ENCODE measurements around the gene C1orf210. TPM values are rescaled to one million over a fixed set of nuclear protein-coding genes. Genes with fewer than 3 reads are reported as not detected.

Gene C1orf210
- total RNA-seq, 1 experiment from 2014 or later: 7.6 TPM

GRCh38 chr1:43329995-43330751 is 44.8 kb upstream of the C1orf210 start:
- no peaks in the 10 kb centered on the region for H3K9me2 ChIP-seq (ENCODE audit: insufficient read depth)
- peaks cover 3 to 11% of the 10 kb centered on the region in 2 experiments for H3K9me3 ChIP-seq (ENCODE audit: control insufficient read depth in 1 of 2, insufficient read depth in 1 of 2, low read depth in 1 of 2, low read length in 2 of 2)
- H3K9ac ChIP-seq (ENCODE audit: low read length): 0 out of 2 replicates have a peak overlapping the region, but pooled peaks have one; percentile 20
- intact Hi-C loops (cut with micrococcal nuclease): no loop called here
- POLR2A ChIA-PET: interaction anchor here (1.1 kb wide), 1 partner anchor 18 kb away, joined by 4 read pairs; no protein-coding TSS in a partner anchor
- ATAC-seq (peak; percentile 86), DNase-seq (ENCODE audit: low read depth, low spot score) (no peak)
- no peak overlapping the region for H2AFZ ChIP-seq (ENCODE audit: low read depth, low read length, poor library complexity, severe bottlenecking)
- no peaks in the 10 kb centered on the region for H3K27me3 ChIP-seq (ENCODE audit: insufficient read depth, low read length)
- H3K36me3 ChIP-seq (ENCODE audit: control insufficient read depth in 1 of 2, insufficient read depth in 2 of 2, low read length in 2 of 2): no peaks in the 10 kb centered on the region
- RAD21 ChIA-PET (ENCODE audit: low non-redundant PET in 1 of 2, low total read pairs in 2 of 2, uncharacterized antibody in 2 of 2, unreplicated experiment in 2 of 2): no interaction called here
- CTCF ChIA-PET: no interaction called here
- H3K27ac ChIP-seq (ENCODE audit: low read depth, low read length): 0 out of 2 replicates have a peak overlapping the region, but pooled peaks have one; percentile 15
- H3K4me2 ChIP-seq (ENCODE audit: low read length): peak overlapping the region; percentile 54
- H3K4me1 ChIP-seq (ENCODE audit: control insufficient read depth in 1 of 2, insufficient read depth in 2 of 2, low read length in 2 of 2): peaks cover 10 to 15% of the 10 kb centered on the region in 2 experiments
- H3K79me2 ChIP-seq (ENCODE audit: insufficient read depth, low read length): no peaks in the 10 kb centered on the region
- no TSS peak for BruUV-seq (replicated peaks)
- H3K4me3 ChIP-seq (replicated peaks in 1 of 2; ENCODE audit: low read depth in 1 of 2, low read length in 2 of 2): no peak overlapping the region
- TF ChIP-seq ZNF274 (IDR thresholded peaks at IDR 0.05; ENCODE audit: low read depth, low read length): no peak
- no peak for TF ChIP-seq YY1 (IDR thresholded peaks at IDR 0.05; ENCODE audit: extremely low read depth, insufficient replicate concordance, low read depth, low read length)
- TF ChIP-seq EGR1 (IDR thresholded peaks at IDR 0.05; ENCODE audit: low read depth): peak; percentile 50; the same call in 1 of the 2 replicates
- TF ChIP-seq JUND (IDR thresholded peaks at IDR 0.05): 0 out of 2 replicates have a peak, but pooled peaks have one; percentile 17
- TF ChIP-seq SP1 (IDR thresholded peaks at IDR 0.05; ENCODE audit: low read depth): peak; percentile 32; the same call in 1 of the 2 replicates
- no peak for TF ChIP-seq MAX (IDR thresholded peaks at IDR 0.05)
- no peak for TF ChIP-seq ATF3 (IDR thresholded peaks at IDR 0.05)
- TF ChIP-seq CBX3 (IDR thresholded peaks at IDR 0.05; ENCODE audit: low read depth): no peak
- no peak for TF ChIP-seq EZH2phosphoT487 (IDR thresholded peaks at IDR 0.05; ENCODE audit: borderline replicate concordance)
- no peak for TF ChIP-seq FOSL1 (IDR thresholded peaks at IDR 0.05; ENCODE audit: low read depth)
- no peak for TF ChIP-seq SRF (IDR thresholded peaks at IDR 0.05; ENCODE audit: low read depth)
- TF ChIP-seq ZBTB33 (IDR thresholded peaks at IDR 0.05; ENCODE audit: extremely low read depth, insufficient replicate concordance, low read length): no peak
- TF ChIP-seq REST (IDR thresholded peaks at IDR 0.05; ENCODE audit: low read depth): no peak
- TF ChIP-seq SIN3A (IDR thresholded peaks at IDR 0.05; ENCODE audit: low read depth): no peak
- TF ChIP-seq CTCF (IDR thresholded peaks at IDR 0.05 in 2 of 3, conservative IDR thresholded peaks at IDR 0.05 in 1 of 3; ENCODE audit: borderline replicate concordance in 1 of 3, insufficient read depth in 1 of 3, low read depth in 2 of 3, low read length in 2 of 3): no peak
- no peak for TF ChIP-seq POLR2A (IDR thresholded peaks at IDR 0.05; ENCODE audit: borderline replicate concordance, extremely low read depth, insufficient read depth, insufficient read length)
- TF ChIP-seq ELF1 (IDR thresholded peaks at IDR 0.05; ENCODE audit: borderline replicate concordance, low read depth): no peak
- no peak for TF ChIP-seq RAD21 (IDR thresholded peaks at IDR 0.05; ENCODE audit: low read depth)
- no peaks in the 10 kb centered on the region for H4K20me1 ChIP-seq (ENCODE audit: insufficient read depth)
